Transverse colon (tissue), 3 donors: Measurements from ENCODE around the gene GADD45A.

ENCODE experiments used
- POLR2A ChIP-seq: fragments of 450-650 bp; IDR thresholded peaks from one replicate; pipeline ENCODE4 v1.6.1; 2016; ENCODE audit warnings: antibody characterized with exemption, mild to moderate bottlenecking, moderate library complexity
- TF ChIP-seq, protein P1 (sequence below), 5 experiments: fragments of 200-600 bp in 3 of 5; fragments of 450-650 bp in 2 of 5; sonication (generic) in 3 of 5; IDR thresholded peaks; 1 replicate in 2 of 5; 2 replicates in 3 of 5; pipeline ENCODE4 v1.5.1; 2016 to 2017; ENCODE audit warnings: antibody characterized with exemption in 5 of 5, inconsistent platforms in 3 of 5, mild to moderate bottlenecking in 2 of 5, moderate library complexity in 1 of 5

DNA sequence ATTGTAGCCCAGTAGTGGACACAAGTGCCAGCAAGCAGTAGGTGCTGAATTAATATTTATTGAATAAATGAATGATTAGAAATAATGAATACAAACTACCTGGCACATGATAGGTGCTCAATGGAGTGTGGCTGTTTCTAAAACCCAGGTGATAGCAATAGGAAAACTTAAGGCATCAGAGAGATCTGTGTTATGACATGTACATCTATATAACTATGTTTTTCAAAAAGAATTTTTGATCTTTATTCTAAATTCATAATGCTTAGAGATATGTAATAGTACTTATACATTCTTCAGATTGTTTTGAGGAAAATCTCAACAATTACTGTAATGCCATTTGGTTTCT lies 5.0 kb downstream of the GADD45A start:
- TF ChIP-seq, protein P1, sequence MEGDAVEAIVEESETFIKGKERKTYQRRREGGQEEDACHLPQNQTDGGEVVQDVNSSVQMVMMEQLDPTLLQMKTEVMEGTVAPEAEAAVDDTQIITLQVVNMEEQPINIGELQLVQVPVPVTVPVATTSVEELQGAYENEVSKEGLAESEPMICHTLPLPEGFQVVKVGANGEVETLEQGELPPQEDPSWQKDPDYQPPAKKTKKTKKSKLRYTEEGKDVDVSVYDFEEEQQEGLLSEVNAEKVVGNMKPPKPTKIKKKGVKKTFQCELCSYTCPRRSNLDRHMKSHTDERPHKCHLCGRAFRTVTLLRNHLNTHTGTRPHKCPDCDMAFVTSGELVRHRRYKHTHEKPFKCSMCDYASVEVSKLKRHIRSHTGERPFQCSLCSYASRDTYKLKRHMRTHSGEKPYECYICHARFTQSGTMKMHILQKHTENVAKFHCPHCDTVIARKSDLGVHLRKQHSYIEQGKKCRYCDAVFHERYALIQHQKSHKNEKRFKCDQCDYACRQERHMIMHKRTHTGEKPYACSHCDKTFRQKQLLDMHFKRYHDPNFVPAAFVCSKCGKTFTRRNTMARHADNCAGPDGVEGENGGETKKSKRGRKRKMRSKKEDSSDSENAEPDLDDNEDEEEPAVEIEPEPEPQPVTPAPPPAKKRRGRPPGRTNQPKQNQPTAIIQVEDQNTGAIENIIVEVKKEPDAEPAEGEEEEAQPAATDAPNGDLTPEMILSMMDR (IDR thresholded peaks at IDR 0.05) = no peak
- no peak for TF ChIP-seq POLR2A
